Prostate gland (tissue), 2 donors: ENCODE data around the gene ADARB1. TPM values are rescaled to one million over a fixed set of nuclear protein-coding genes. Genes with fewer than 3 reads are reported as not detected.

Experiments used
- DNase-seq: peaks from one replicate; pipeline ENCODE4 v3.0.0-alpha.2; 2019; ENCODE audit warnings: low spot score
- H3K27ac ChIP-seq, 2 donors: fragments of 200-600 bp; sonication (generic); 2 replicates each; pipeline ENCODE4 v1.5.1; 2017 to 2019
- H3K27me3 ChIP-seq: fragments of 200-600 bp; sonication (generic); replicated peaks from 2 replicates; pipeline ENCODE4 v1.5.1; 2019; ENCODE audit not compliant: insufficient read depth
- H3K36me3 ChIP-seq, 2 donors: fragments of 200-600 bp; sonication (generic); 1 replicate in 1 of 2; 2 replicates in 1 of 2; pipeline versions ENCODE4 v1.5.1 to v1.8.1; 2017 to 2019
- H3K4me1 ChIP-seq: fragments of 200-600 bp; sonication (generic); replicated peaks from 2 replicates; pipeline ENCODE4 v1.5.1; 2019
- H3K4me3 ChIP-seq, 2 donors: fragments of 200-600 bp; sonication (generic); 2 replicates each; pipeline ENCODE4 v1.5.1; 2017 to 2019
- H3K9me3 ChIP-seq: fragments of 200-600 bp; sonication (generic); 2 replicates; pipeline ENCODE4 v1.5.1; 2017
- POLR2A ChIP-seq: fragments of 450-650 bp; IDR thresholded peaks from one replicate; pipeline ENCODE4 v1.6.1; 2016; ENCODE audit warnings: antibody characterized with exemption, mild to moderate bottlenecking
- POLR2AphosphoS5 ChIP-seq: sonication (generic); formaldehyde crosslinking; IDR thresholded peaks from one replicate; pipeline ENCODE4 v1.6.1; 2017; ENCODE audit warnings: antibody characterized with exemption
- WGBS: methylation state at CpG from one replicate; pipeline ENCODE4 v1.1.5; 2018; 5-methylcytosine and 5-hydroxymethylcytosine counted together
- intact Hi-C: fragments of 100-400 bp; cut with DNase I; formaldehyde crosslinking; loops from one replicate; pipeline ENCODE4 v1.14.2; 2022
- total RNA-seq, 2 donors: library from RNA; depleted of rRNA; stranded (reverse); fragments of >200 nt; gene quantifications; one replicate each; pipeline ENCODE4 v1.1.0, GENCODE V29; 2016
- TF ChIP-seq, protein P1 (sequence below), 4 experiments: fragments of 200-600 bp in 2 of 4; fragments of 450-650 bp in 2 of 4; sonication (generic) in 2 of 4; IDR thresholded peaks; 1 replicate in 3 of 4; 2 replicates in 1 of 4; pipeline ENCODE4 v1.5.1; 2016 to 2019; ENCODE audit warnings: antibody characterized with exemption in 4 of 4, mild to moderate bottlenecking in 2 of 4, moderate library complexity in 2 of 4

Gene ADARB1
- total RNA-seq, 2 donors from 2014 or later: 21.0 to 30.9 TPM

DNA sequence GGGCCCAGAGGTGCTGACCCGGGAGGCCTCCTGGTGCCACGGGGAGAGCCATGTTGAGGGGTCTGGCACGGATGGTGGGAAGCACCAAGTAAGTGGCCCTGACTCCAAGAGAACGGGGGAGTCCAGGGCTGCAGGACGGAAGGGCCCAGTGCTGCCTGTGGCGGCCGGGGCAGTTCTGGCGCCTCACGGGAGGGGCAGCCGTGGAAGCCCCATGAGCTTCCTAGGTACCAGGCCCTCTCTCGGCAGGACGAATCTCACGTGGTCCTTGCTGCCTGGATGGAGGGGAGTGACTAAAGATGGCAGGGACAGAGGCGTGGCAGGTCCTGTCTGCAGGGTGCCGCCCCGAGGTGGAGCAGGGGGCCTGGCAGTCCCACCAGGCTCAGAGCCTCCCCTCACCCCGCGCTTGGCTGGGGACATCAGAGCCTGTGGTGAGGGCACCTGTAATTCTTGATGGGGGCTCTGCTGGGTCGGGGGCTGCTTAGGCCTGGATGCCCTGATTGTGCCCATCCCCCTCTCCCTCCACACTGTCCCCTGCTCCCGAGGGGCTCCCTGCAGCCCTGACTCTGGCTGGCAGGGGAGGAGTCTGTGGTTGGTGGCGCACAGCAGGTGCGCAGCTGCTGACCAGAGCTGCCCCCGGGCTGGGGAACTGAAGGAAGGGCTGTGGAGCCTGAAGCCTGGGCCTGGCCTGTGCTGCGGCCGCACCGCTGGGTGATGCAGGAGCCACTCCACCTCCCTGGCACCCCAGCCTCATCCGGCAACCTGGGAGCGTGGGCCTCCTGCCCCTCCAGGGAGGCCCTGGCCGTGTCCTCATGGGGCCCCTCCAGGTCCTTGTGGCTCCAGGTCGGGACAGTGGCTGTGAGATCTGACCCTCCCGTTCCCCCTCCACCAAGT is 181.9 kb downstream of the ADARB1 start:
- no peak overlapping the region for H3K4me3 ChIP-seq
- no peaks in the 10 kb centered on the region for H3K9me3 ChIP-seq
- WGBS: 89% methylated on average over 28 of the region's 31 CpGs
- no peaks in the 10 kb centered on the region for H3K27me3 ChIP-seq
- no peaks in the 10 kb centered on the region for H3K36me3 ChIP-seq
- no peak for DNase-seq
- TF ChIP-seq POLR2A: no peak
- TF ChIP-seq, protein P1, sequence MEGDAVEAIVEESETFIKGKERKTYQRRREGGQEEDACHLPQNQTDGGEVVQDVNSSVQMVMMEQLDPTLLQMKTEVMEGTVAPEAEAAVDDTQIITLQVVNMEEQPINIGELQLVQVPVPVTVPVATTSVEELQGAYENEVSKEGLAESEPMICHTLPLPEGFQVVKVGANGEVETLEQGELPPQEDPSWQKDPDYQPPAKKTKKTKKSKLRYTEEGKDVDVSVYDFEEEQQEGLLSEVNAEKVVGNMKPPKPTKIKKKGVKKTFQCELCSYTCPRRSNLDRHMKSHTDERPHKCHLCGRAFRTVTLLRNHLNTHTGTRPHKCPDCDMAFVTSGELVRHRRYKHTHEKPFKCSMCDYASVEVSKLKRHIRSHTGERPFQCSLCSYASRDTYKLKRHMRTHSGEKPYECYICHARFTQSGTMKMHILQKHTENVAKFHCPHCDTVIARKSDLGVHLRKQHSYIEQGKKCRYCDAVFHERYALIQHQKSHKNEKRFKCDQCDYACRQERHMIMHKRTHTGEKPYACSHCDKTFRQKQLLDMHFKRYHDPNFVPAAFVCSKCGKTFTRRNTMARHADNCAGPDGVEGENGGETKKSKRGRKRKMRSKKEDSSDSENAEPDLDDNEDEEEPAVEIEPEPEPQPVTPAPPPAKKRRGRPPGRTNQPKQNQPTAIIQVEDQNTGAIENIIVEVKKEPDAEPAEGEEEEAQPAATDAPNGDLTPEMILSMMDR (IDR thresholded peaks at IDR 0.05): no peak
- TF ChIP-seq POLR2AphosphoS5: no peak
- H3K4me1 ChIP-seq: no peaks in the 10 kb centered on the region
- intact Hi-C loops: no loop called here
- H3K27ac ChIP-seq: no peak overlapping the region

DNA sequence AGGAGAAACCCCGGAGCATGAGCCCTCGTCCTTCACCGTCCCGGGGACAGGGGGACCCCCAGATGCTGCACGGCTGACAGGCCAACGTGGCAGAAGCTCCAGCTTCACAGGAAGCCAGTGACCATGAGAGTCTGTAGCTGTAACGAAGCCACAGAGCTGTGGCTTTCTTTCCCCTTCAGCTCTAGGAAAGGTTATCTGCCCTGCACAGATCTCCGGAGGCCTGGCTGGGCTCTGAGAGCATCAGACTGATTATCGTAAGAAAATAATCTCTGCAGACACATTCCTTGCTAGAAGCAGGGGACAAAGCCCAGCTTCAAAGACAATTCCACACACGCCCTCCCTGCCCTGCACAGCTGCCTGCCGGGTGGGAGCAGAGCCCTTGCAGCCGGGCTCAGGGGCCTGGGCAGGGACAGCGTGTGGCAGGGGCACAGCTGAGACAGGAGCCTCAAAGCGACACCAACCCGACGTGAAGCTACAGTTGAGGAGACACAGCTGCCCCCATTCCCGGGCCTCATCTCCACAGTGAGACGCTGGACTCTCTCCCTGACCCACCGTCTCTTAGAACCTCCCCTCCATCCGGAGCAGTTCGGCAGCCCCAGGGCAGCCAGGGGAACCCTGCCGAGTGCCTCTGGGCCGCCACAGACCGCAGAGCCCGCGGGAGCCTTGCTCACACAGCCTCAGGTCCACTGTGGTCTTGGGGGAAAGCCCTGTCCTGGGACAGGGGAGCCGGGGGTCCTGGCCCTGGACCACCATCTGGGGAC is 182.7 kb downstream of the ADARB1 start:
- H3K27me3 ChIP-seq: no peaks in the 10 kb centered on the region
- DNase-seq: no peak
- H3K9me3 ChIP-seq: no peaks in the 10 kb centered on the region
- intact Hi-C loops: no loop called here
- no peaks in the 10 kb centered on the region for H3K4me1 ChIP-seq
- H3K36me3 ChIP-seq: no peaks in the 10 kb centered on the region
- H3K27ac ChIP-seq: no peak overlapping the region
- no peak for TF ChIP-seq POLR2AphosphoS5
- no peak for TF ChIP-seq POLR2A
- TF ChIP-seq, protein P1 (IDR thresholded peaks at IDR 0.05): no peak
- WGBS: 46% methylated on average over 20 of the region's 27 CpGs
- no peak overlapping the region for H3K4me3 ChIP-seq

DNA sequence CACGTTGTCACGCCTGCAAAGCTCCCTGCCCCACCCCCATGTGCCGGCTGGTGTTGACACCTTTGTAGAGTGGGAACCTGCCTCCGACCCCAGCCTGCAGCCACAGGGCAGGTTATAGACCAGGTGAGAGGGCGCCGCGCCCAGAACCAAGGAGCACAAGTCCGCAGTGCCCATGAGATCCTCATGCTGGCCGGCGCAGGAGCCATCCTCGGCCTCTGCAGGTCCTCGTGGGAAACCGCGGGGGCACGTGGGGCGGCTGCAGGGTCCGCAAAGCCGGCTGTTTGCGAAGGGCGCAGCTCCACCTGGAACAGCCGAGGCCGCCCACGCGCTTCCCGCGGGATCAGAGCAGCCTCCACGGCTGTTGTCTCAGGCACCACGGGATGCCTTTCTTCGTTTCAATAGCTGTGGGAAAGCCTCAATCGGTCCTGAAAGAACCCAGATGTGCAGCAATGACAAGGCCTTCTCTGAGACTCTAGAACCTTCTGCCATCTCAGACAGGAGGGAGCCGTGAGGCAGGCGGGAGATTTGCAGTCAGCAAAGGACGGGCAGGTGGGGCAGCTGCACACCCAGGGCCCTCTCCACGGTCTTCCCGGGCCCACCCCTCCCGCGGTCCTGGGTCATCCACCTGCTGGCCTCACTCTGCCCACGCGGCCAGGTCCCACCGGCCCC is 183.4 kb downstream of the ADARB1 start:
- DNase-seq: no peak
- Histone ChIP-seq H3K27me3 (no peaks in the 10 kb centered on the region), H3K9me3 (no peaks in the 10 kb centered on the region), H3K27ac (no peak overlapping the region), H3K4me3 (no peak overlapping the region), H3K4me1 (no peaks in the 10 kb centered on the region), H3K36me3 (no peaks in the 10 kb centered on the region)
- TF ChIP-seq POLR2AphosphoS5 (no peak), POLR2A (no peak)
- TF ChIP-seq, protein P1 (IDR thresholded peaks at IDR 0.05): no peak
- 81% methylated on average over 38 of the region's 40 CpGs for WGBS
- intact Hi-C loops: no loop called here

DNA sequence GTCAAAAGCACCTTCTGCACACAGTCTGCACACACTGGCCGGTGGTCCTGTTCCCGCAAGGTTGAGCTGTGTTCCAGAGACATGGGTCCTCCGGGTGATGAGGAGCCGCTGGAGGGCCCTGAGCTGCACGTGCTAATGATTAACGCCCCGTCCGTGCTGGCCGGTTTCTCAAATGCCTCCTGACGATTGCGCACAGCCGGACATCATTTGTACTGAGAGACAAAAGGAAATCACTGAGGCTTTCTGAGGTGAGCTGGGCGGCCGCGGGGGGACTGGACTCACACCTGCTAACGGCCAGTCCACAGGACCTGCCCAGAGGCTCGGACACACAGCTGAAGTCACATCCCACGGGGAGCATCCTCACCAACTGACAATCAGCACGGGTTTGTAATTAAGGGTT is 184.1 kb downstream of the ADARB1 start:
- intact Hi-C loops: no loop called here
- WGBS: 71% methylated on average over 19 of the region's 19 CpGs
- no peaks in the 10 kb centered on the region for H3K4me1 ChIP-seq
- no peaks in the 10 kb centered on the region for H3K9me3 ChIP-seq
- TF ChIP-seq, protein P1 (IDR thresholded peaks at IDR 0.05): no peak
- TF ChIP-seq POLR2AphosphoS5: no peak
- TF ChIP-seq POLR2A: no peak
- H3K36me3 ChIP-seq: peaks cover 0 to 3% of the 10 kb centered on the region in 2 donors
- no peak overlapping the region for H3K27ac ChIP-seq
- no peak for DNase-seq
- no peak overlapping the region for H3K4me3 ChIP-seq
- no peaks in the 10 kb centered on the region for H3K27me3 ChIP-seq
